Smooth muscle cell (in vitro differentiated cells): ENCODE measurements around the gene COX7B2. TPM values are rescaled to one million over a fixed set of nuclear protein-coding genes. Genes with fewer than 3 reads are reported as not detected.

ENCODE experiments used
- DNase-seq: peaks from one replicate; lab custom pipeline; 2025; ENCODE audit not compliant: unreplicated experiment; lab: John Stamatoyannopoulos, UW
- H2AFZ ChIP-seq: fragments of 200-600 bp; sonication (generic); 2 replicates; pipeline ENCODE4 v1.6.0; 2016; ENCODE audit warnings: antibody characterized with exemption, low read depth, mild to moderate bottlenecking
- H3F3A ChIP-seq: fragments of 200-600 bp; sonication (generic); 2 replicates; pipeline ENCODE4 v1.6.0; 2017; ENCODE audit warnings: antibody characterized with exemption, low read depth
- H3K27ac ChIP-seq: fragments of 200-600 bp; sonication (generic); 2 replicates; pipeline ENCODE4 v1.5.1; 2016; ENCODE audit warnings: low read depth, mild to moderate bottlenecking
- H3K27me3 ChIP-seq: fragments of 200-600 bp; sonication (generic); 2 replicates; pipeline ENCODE4 v1.6.1; 2016; ENCODE audit warnings: low read depth, mild to moderate bottlenecking
- H3K36me3 ChIP-seq: fragments of 200-600 bp; sonication (generic); 2 replicates; pipeline ENCODE4 v1.5.1; 2016; ENCODE audit warnings: low read depth
- H3K4me1 ChIP-seq: fragments of 200-600 bp; sonication (generic); 2 replicates; pipeline ENCODE4 v1.5.1; 2016; ENCODE audit warnings: low read depth
- H3K4me2 ChIP-seq: fragments of 200-600 bp; sonication (generic); 2 replicates; pipeline ENCODE4 v1.6.0; 2016; ENCODE audit warnings: mild to moderate bottlenecking
- H3K4me3 ChIP-seq: fragments of 200-600 bp; sonication (generic); 2 replicates; pipeline ENCODE4 v1.5.1; 2016; ENCODE audit warnings: mild to moderate bottlenecking
- H3K79me2 ChIP-seq: fragments of 200-600 bp; sonication (generic); 2 replicates; pipeline ENCODE4 v1.6.0; 2016; ENCODE audit warnings: low read depth, mild to moderate bottlenecking
- H3K9ac ChIP-seq: fragments of 200-600 bp; sonication (generic); 2 replicates; pipeline ENCODE4 v1.6.0; 2016; ENCODE audit warnings: low read depth
- H3K9me3 ChIP-seq: fragments of 200-600 bp; sonication (generic); replicated peaks from 2 replicates; pipeline ENCODE4 v1.5.1; 2016; ENCODE audit warnings: low read depth
- H4K20me1 ChIP-seq: fragments of 200-600 bp; sonication (generic); 2 replicates; pipeline ENCODE4 v1.6.0; 2016; ENCODE audit warnings: low read depth
- WGBS: methylation state at CpG from one replicate; pipeline ENCODE4 v1.1.7; 2016; ENCODE audit warnings: low lambda C conversion rate; 5-methylcytosine and 5-hydroxymethylcytosine counted together
- polyA plus RNA-seq: library from polyadenylated mRNA; unstranded; fragments of >200 nt; fragmentation: Nextera tagmentation; extraction: Ambion mirVana; gene quantifications from 2 replicates; pipeline ENCODE4 v1.2.1, GENCODE V29; 2016
- total RNA-seq: library from RNA; depleted of rRNA; stranded (reverse); fragments of >200 nt; gene quantifications from 2 replicates; pipeline ENCODE4 v1.2.3, GENCODE V29; 2014
- TF ChIP-seq, protein P1 (sequence below): fragments of 200-600 bp; sonication (generic); IDR thresholded peaks from 2 replicates; pipeline ENCODE4 v1.5.1; 2017; ENCODE audit warnings: borderline replicate concordance, mild to moderate bottlenecking, antibody characterized with exemption; ENCODE audit not compliant: insufficient read depth, poor library complexity, severe bottlenecking

COX7B2 gene
- total and polyA plus RNA-seq, 2 experiments from 2014 or later: not detected

DNA sequence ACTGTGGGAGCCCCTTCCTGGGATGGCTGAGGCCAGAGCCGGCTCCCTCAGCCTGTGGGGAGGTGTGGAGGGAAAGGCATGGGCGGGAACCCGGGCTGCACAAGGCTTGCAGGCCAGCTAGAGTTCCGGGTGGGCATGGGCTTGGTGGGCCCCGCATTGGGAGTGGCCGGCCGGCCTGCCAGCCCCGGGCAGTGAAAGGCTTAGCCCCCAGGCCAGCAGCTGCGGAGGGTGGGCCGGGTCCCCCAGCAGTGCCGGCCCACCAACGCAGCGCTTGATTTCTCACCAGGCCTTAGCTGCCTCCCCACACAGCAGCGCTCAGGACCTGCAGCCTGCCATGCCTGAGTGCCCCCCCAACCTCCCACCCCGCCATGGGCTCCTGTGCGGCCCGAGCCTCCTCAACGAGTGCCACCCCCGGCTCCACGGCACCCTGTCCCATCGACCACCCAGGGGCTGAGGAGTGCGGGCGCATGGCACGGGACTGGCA is 78.0 kb downstream of the COX7B2 start:
- Histone ChIP-seq H3K27ac (no peak overlapping the region), H3K27me3 (no peaks in the 10 kb centered on the region), H3K4me1 (no peaks in the 10 kb centered on the region), H3K4me2 (no peak overlapping the region), H3F3A (no peaks in the 10 kb centered on the region), H3K36me3 (no peaks in the 10 kb centered on the region), H4K20me1 (no peaks in the 10 kb centered on the region), H3K9ac (no peak overlapping the region), H3K4me3 (no peak overlapping the region), H3K79me2 (no peaks in the 10 kb centered on the region), H2AFZ (no peak overlapping the region), H3K9me3 (no peaks in the 10 kb centered on the region)
- no peak for DNase-seq
- 93% methylated on average over 23 of the region's 24 CpGs for WGBS
- TF ChIP-seq, protein P1, sequence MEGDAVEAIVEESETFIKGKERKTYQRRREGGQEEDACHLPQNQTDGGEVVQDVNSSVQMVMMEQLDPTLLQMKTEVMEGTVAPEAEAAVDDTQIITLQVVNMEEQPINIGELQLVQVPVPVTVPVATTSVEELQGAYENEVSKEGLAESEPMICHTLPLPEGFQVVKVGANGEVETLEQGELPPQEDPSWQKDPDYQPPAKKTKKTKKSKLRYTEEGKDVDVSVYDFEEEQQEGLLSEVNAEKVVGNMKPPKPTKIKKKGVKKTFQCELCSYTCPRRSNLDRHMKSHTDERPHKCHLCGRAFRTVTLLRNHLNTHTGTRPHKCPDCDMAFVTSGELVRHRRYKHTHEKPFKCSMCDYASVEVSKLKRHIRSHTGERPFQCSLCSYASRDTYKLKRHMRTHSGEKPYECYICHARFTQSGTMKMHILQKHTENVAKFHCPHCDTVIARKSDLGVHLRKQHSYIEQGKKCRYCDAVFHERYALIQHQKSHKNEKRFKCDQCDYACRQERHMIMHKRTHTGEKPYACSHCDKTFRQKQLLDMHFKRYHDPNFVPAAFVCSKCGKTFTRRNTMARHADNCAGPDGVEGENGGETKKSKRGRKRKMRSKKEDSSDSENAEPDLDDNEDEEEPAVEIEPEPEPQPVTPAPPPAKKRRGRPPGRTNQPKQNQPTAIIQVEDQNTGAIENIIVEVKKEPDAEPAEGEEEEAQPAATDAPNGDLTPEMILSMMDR: no peak

DNA sequence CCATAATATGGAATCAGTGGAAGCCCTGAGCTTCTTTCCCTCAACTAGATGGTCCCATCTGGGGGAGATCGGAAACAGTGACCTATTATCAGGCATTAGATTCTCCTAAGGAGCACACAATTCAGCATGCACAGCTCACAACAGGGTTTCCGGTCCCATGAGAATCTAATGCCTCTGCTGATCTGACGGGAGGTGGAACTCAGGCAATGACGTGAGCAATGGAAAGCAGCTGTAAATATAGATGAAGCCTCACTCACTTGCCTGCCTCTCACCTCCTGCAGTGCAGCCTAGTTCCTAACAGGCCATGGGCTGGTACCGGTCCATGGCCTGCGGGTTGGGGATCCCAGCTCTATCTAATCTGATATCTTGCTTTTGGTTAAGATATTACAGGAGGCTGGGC is 88.9 kb downstream of the COX7B2 start:
- Histone ChIP-seq H3K36me3 (no peaks in the 10 kb centered on the region), H3K27ac (no peak overlapping the region), H3F3A (no peaks in the 10 kb centered on the region), H3K79me2 (no peaks in the 10 kb centered on the region), H3K27me3 (no peaks in the 10 kb centered on the region), H3K9me3 (no peaks in the 10 kb centered on the region), H2AFZ (no peak overlapping the region), H3K4me3 (no peak overlapping the region), H3K4me1 (no peaks in the 10 kb centered on the region), H4K20me1 (no peaks in the 10 kb centered on the region), H3K4me2 (no peak overlapping the region), H3K9ac (no peak overlapping the region)
- TF ChIP-seq, protein P1: no peak
- 89% methylated on average over 6 of the region's 6 CpGs for WGBS
- no peak for DNase-seq

DNA sequence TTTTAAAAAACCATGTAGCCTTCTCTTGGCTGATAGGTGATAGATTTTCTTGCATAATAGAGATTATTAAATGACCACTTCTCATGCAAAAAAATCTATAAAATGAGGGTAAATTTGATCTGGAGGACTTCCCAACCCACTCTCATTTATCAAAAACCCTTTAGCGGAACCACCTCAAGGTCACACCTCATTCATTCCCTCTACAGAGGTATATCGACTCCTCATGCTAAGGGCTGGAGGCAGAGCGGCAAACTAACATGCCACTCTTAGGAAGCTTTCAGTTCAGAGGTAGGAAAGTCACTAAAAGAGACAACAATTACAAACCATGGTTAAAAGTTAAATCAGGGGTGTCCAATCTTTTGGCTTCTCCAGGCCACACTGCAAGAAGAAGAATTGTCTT is 90.0 kb downstream of the COX7B2 start:
- 95% methylated on average over 3 of the region's 3 CpGs for WGBS

DNA sequence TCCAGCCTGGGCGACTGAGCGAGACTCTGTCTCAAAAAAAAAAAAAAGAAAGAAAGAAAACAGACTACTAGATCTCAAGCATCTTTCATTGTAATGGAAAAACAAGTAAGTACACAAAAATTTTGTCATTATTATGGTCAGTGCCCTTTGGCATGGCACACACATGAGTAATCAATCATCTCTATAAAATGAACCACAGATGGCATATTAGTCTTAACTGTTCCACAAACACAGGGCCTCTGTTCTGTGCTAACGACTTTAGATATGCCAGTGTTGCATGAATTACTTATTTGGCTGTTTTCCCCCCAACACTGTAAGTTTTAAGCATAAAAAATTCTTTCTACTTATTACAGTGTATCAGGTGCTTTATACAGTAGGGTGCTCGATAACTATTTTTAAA is 90.4 kb downstream of the COX7B2 start:
- Histone ChIP-seq H3K4me3 (no peak overlapping the region), H3K27ac (no peak overlapping the region), H3F3A (no peaks in the 10 kb centered on the region), H4K20me1 (no peaks in the 10 kb centered on the region), H3K9me3 (no peaks in the 10 kb centered on the region), H3K27me3 (no peaks in the 10 kb centered on the region), H3K79me2 (no peaks in the 10 kb centered on the region), H2AFZ (no peak overlapping the region), H3K9ac (no peak overlapping the region), H3K4me1 (no peaks in the 10 kb centered on the region), H3K36me3 (no peaks in the 10 kb centered on the region), H3K4me2 (no peak overlapping the region)
- TF ChIP-seq, protein P1: no peak
- DNase-seq: no peak
- 83% methylated on average over 3 of the region's 4 CpGs for WGBS

More for the DNA sequence above, 90.0 kb downstream of the COX7B2 start:
- Histone ChIP-seq H3K27me3 (no peaks in the 10 kb centered on the region), H3K79me2 (no peaks in the 10 kb centered on the region), H3K9me3 (no peaks in the 10 kb centered on the region), H3K4me3 (no peak overlapping the region), H2AFZ (no peak overlapping the region), H3K36me3 (no peaks in the 10 kb centered on the region), H3K27ac (no peak overlapping the region), H3K9ac (no peak overlapping the region), H3F3A (no peaks in the 10 kb centered on the region), H3K4me1 (no peaks in the 10 kb centered on the region), H3K4me2 (no peak overlapping the region), H4K20me1 (no peaks in the 10 kb centered on the region)
- DNase-seq: no peak
- TF ChIP-seq, protein P1: no peak
